ENCODE results near the gene ATR.
A peak's percentile ranks its signal among the peaks of the same experiment; 100 is the strongest.
"Not testable (repeated sequence)": the region's sequence is repeated elsewhere in the genome, so short reads cannot be mapped to it uniquely, and the experiment has no call there.

ATR gene

DNA sequence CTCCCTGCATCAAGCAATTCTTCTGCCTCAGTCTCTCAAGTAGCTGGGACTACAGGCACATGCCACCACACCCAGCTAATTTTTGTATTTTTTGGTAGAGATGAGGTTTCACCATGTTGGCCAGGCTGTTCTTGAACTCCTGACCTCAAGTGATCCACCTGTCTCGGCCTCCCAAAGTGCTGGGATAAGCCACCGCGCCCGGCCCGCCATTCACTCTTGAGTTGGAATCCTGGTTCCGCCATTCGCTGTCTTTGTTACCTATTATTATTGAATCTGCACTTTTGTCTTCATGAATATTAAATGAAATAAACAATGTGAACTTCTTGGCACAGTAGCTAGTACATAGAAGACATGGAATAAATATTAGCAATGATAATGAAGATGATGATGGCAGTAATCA is 13.7 kb upstream of the ATR start:
- not testable (repeated sequence) for DNase-seq

DNA sequence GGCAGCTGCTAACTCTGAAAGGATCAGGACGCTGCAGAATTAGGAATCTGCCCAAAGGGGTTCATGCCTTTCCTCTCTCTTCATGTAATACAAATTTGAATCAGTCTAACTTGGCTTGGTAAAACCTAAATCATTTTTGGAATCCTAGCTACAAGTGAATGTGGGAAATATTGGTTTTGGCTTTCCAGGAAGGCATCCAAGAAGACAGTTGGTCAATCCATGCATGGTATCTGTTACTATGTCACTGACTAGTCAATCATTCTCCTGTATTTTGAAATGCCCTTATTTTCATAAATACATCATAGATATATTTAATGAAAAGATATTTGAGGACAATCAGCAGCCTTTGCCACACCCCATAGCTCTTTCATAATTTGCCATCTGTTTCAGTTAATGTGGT is 10.2 kb upstream of the ATR start:
- no peak for DNase-seq

DNA sequence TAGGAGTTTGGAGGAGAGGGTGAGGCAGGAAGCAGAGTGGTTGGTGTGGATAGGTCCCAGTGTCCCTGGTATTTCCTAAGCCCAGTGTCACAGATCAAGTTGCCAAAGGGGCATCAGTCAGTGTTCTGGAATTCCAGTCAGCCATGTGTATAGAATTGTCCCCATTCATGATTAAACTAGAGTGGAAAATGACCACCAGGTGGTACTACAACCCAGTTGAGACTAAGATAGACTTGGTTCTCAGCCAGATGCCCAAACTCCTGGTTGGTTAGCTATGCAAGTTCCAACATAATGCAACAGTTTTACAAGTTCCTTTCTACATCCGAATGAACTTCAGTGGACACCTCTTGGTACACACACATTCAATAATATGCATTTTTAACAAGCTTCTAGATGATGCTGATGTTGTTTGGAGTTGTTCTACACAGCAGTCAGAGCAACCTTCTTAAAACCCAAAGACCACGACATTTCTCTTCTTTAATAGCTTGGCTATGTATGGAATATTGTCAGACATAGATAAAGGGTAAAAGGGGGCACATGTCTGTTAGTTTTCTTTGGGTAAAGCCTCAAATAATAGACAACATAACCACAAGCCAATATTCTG is 8.4 kb upstream of the ATR start:
- DNase-seq: peak; percentile 81

DNA sequence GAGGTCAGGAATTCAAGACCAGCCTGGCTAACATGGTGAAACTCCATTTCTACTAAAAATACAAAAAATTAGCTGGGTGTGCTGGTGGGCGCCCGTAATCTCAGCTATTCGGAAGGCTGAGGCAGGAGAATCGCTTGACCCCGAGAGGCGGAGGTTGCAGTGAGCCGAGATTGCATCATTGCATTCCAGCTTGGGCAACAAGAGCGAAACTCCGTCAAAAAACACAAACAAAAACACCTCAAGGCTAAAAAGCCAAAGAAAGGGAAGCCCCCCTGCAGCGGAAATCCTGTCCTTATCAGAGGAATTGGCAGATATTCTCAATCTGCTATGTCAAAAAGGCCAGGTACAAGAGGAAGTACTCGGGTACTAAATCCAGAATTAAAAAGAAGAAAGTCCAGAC is 2.5 kb upstream of the ATR start:
- not testable (repeated sequence) for DNase-seq

DNA sequence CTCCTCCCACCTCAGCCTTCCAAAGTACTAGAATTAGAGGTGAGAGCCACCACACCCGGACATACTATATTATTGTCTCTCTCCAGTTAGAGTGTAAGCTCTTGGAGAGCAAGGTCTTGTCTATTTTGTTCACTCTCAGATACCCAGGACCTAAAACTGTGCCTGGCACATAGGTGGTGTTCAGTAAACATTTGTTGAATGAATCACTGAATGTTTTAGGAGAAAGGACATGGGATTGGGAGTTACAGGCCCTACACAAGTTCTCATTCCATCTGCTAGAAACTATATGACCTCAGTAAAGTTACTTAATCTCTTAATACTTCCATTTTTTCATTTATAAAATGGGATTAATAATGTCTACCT is 1.5 kb upstream of the ATR start:
- no peak for DNase-seq

DNA sequence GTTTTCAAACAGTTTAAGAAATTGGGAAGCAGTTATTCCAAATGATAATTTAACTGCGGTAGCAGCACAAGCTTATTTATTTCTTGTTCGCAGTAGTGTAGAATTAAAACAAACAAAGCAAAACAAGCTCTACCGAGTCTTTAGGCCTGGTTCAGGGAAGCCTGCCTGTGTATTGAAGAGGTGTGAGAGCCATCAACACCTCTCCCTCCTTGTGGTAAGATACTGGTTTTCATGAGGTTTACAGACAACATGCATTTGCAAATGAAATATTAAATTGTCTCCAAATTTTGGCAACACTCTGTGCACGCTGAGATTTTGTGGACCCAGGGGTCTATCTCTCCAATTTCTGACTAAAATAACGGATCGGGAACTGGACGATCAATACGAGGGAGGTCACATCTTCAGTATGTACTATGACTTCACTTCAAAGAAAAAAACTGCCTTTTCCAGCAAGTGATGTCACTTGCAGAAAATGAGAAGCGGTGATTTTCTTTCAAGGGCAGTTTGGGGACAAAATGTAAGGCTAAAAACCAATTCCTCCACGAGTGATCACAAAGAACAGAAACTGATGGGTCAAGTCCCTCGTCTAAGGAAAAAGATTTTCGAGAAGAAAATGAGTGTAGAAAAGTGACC is 721 bp downstream of the ATR start:
- DNase-seq: peak; percentile 20

DNA sequence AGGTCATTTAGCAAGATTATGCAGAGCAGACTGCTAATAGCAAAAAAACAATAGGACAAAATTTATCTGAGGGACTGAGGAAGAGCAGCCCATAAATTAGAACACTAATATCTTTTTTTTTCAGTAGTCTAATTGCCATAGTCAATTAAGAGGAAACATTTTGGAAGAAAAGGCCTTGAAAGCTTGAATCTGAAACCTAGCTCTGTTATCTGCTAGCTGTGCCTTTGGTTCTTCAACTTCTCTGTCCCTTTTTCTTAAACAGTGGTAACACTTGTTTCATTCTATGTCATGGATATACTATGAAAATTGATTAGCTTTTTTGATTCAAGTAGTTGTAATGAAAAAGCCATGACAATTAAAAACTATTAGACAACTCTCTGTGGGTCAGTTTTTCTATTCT is 1.7 kb downstream of the ATR start:
- DNase-seq: no peak

DNA sequence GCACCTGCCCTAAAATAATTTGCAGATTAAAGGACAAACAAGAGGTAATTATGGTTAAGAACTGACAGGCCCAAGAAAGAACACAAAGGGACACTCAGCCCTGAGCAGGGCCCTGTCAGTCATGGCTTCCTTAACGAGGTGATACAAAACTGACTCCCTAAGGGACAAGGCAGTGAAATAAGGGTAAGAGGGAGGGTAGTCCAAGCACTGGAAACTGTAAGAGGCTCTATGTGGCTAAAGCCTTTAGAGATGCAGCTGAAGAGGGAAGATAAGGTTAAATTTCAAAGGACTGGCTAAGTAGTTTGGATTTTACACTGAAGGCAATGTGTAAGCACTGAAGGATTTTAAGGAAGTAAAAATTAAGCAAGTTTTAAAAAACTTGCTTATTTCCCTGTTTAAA is 3.9 kb downstream of the ATR start:
- no peak for DNase-seq

DNA sequence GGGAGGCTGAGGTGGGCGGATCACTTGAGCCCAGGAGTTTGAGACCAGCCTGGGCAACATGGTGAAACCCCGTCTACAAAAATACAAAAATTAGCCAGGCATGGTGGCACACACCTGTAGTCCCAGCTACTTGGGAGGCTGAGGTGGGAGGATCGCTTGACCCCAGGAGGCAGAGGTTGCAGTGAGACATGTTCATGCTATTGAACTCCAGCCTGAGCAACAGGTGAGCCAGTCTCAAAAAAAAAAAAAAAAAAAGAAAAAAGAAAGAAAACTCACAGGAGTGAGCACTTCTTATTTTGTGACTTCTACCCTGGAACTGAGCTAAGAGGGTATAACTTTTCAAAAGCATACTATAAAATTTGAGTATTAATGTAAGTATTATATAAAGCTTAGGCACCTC is 4.3 kb downstream of the ATR start:
- not testable (repeated sequence) for DNase-seq

DNA sequence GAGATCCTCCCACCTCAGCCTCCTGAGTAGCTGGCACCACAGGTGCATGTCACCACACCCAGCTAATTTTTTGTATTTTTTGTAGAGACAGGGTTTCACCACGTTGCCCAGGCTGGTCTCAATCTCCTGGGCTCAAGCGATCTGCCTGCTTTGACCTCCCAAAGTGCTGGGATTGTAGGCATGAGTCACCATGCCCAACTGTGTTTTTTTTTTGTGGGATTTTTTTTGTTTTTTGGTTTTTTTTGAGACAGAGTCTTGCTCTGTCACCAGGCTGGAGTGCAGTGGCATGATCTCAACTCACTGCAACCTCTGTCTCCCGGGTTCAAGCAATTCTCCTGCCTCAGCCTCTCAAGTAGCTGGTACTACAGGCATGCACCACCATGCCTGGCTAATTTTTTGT is 9.1 kb downstream of the ATR start:
- DNase-seq: not testable (repeated sequence)

DNA sequence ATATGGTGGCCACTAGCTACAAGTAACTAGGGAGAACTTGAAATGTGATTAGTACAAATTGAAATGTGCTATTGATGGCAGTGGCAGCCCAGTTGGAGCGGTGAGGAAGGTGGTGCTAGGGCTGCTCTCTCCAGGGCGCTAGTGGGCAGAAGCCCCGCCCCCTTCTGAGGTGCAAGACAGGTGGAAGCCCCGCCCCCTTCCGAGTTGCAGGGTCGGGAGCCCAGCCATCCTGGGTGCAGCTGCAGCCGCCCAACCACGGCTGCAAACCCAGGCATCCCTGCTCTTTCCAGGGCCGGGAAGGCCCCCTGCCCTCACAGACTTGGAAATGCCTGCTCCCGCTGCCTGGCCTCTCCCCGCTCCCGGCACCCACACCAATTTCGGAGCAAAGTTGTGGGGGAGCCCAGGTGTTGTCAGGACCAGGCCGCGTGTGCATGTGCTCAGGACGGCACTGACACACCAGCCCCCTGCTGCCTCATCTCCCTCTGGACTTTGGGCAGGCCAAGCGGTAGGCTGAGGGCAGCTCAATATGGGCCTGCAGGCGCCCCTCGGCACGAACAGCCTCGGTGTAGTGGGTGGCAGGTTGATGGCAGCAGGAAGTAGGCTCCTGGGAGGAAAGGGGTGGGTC is 10.0 kb downstream of the ATR start:
- DNase-seq: no peak

DNA sequence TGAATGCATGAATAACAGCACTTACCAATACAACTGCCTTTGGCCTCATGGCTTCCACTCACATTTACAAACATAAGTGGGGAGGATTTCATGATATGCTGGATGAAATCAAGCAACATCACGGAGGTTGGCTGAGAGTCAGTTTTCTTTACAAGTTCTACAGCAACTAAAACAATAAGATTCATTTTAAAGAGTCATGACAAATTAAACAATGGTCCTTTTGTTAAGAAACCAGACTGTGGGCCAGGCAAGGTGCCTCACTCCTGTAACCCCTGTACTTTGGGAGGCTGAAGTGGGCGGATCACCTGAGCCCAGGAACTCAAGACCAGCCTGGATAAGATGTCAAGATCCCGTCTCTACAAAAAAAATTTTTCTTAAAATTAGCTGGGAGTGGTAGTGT is 12.4 kb downstream of the ATR start:
- no peak for DNase-seq

DNA sequence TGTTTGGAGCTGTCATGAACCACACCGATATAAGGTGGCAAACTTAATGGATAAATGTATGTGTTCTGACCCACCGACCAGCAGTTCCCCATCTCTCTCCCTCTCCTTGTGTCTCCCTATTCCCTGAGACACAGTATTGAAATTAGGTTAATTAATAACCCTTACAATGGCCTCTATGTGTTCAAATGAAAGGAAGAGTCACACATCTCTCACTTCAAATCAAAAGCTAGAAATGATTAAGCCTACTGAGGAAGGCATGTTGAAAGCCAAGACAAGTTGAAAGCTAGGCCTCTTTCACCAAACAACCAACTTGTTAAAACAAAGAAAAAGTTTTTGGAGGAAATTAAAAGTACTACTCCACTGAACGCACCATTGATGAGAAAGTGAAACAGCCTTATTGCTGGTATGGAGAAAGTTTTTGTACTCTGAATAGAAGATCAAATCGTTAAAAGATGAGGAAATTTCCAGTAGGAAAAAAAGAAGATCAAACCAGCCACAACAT is 15.0 kb downstream of the ATR start:
- DNase-seq: no peak

DNA sequence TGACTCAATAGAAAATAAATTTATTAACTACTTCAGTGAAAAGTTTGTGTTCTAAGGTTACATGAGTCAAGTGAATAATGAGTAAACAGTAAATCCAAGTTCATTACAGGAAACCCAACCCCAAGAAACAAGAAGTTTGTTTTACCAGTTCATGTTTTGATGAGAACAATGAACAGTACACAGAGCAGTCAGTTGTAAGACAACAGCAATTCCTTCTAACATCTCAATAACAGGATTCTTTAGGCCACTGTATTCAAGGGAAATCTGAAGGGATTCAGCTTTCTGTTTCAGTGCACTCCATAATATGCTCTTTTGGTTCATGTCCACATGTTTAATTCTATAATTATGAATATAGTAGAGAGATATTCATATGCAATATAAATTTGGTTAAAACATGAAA is 18.4 kb downstream of the ATR start:
- DNase-seq: no peak

DNA sequence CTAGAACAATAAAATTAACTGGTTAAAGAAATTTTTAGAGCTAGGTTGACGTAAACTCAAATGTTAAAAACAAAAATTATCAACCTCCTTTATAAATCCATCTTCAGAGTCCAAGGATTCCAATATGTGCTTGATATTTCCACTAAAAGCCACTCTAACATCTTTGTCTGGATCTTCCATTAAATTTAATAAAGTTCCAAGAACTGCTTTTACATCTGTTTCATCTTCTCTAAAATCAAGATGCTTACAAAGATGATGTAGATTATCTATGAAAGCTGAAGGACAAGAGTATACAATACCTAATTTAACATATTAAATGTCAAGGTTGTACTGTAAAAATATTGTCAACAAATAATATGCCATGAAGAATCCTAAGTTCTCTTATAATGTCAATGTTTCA is 24.8 kb downstream of the ATR start:
- no peak for DNase-seq

DNA sequence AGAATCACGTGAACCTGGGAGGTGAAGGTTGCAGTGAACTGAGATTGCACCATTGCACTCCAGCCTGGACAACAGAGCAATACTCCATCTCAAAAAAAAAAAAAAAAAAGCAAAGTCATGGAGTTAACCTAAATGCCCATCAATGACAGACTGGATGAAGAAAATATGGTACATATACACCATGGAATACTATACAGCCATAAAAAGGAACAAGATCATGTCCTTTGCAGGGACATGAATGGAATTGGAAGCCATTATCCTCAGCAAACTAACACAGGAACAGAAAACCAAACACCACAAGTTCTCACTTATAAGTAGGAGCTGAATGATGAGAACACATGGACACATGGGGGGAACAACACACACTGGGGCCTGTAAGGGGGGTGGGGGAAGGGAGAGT is 26.0 kb downstream of the ATR start:
- DNase-seq: not testable (repeated sequence)

DNA sequence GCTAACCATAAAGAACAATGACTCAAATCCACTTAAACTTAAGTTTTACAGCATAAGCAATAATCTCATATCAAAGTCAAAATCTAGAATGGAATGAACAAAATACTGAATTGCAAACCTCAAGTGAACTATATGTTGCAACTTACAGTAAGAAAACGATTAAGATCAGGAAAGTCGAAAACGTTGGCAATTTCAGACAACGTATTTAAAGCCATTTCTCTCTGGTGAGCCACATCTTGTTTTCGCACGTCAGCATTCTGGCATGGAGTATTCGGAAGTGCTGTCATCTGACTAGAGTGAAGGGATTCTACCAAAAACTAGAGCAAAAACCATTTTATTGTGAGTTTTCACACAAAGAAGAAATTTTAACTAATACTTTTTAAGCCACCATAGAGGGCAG is 28.5 kb downstream of the ATR start:
- DNase-seq: no peak

DNA sequence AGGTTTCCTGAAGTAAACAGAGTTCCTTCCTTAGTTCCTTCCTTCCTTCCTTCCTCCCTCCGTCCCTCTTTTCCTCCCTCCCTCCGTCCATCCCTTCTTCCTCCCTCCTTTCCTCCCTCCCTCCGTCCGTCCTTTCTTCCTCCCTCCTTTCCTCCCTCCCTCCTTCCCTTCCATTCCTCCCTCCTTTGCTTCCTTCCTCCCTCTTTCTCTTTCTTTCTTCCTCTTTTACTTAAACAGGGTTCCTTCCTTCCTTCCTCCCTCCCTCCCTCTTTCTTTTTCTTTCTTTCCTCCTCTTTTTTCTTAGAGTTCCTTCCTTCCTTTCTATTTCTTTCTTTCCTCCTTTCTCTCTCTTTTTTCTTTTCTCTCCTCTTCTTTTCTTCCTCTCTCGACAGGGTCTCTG is 35.2 kb downstream of the ATR start:
- DNase-seq: no peak

DNA sequence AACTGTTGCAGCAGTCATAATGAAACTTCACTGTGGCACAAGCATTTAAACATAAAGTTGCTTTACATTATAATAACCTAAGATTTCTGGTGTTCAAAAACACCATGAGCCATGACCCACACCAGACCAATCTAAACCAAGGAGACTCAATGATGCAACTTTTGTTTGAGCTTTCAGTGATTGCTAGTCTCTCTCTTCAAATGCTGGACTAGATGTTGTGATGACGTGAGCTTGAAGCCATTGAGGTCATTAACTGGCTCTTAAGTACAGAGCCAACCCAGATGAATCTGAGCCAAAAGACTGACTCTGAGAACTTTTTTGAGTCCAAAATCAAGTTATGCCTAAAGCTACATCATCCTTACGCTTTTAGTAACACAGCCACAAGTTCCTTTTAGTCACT is 36.5 kb downstream of the ATR start:
- DNase-seq: no peak

DNA sequence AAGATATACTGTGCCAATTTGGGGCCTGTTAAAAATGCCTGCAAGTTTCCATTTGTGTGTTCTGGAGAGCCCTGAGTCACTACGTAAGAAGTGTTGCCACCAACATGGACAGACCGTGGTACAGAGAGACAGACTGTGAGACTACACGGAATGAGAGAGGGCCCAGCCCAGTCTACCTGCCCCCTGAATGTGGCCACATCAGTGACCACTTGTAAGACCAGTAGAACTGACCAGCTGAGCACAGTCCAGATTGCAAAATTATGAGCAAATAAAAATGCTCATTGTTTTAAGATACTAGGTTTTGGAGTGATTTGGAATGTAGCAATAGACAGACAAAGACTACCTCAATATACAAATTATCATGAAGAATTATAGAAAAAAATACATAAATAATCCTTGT is 42.0 kb downstream of the ATR start:
- no peak for DNase-seq

DNA sequence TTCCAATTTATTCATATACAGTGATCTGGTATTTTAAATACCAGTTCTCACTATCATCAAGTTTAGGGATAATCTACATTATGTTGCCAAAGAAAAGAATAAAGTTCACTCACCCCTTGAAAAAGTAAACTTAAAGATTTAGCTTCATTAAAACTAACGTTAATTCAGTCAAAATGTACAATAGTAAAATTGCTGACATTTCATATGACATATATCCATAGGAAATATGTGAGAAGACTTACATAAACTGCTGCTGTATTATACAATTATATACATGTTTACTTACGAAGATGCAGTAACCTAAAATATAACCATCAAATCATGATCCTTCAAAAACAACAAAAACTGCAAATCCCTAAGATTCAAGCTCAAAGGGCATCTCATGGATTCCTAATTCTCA is 44.0 kb downstream of the ATR start:
- no peak for DNase-seq

DNA sequence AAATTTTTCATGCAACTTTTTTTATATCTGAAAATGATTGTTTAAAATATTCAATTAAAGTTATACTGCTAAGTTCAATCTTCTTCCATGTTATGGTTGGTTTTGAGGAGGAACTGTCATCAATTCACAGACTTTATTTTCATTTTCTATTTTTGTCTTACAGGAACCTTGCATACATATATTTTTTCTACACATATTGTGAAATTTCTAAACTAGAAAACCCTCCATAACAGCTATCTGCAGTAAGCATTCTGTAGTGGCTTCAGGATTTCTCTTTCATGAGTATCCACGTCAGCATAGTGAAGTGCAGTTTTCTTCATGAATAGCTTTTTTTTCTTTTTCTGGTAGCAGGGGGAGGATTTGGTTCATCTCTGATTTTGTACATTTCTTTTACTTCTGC is 48.2 kb downstream of the ATR start:
- DNase-seq: no peak

DNA sequence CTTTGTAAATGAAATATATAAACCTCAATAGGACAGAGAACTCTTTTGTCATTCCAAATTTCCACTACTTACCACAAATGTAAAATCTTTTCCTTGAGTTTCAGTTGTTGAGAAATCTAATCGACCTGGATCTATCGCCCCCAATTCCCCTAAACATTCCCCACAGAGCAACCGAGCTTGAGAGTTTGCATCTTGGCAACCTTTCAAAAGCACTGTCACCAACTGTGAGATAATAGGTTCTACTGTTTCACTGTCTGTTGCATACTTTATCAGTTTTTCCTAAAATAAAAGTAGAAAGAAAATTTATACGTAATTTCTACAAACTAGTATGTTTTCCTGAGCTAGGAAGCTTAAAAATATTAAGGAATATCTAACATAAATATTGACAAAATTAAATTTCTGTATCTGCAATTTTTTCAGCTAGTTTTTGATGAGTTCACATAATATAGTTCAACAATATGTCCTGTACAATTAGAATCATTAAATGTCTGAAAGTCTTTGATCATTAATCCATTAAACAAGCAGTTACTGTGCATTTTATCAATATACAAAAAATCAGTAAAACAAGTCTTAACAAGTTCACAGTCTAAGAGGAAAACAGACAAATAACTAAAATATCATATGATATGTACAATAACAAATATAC is 54.5 kb downstream of the ATR start:
- no peak for DNase-seq

DNA sequence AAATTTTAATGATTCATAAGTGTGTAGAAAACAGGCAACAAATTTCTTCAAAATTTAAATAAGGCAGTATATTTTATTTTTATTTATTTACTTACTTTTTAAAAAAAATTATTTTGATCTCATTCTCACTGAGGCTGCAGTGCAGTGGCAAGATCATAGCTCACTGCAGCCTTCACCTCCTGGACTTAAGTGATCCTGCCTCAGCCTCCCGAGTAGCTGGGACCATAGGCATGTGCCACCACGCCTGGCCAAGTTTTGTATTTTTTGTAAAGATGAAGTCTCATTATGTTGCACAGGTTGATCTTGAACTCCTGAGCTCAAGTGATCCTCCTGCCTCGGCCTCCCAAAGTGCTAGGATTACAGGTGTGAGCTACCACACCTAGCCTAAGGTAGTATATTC is 69.5 kb downstream of the ATR start:
- no peak for DNase-seq
